Keratinocyte (primary cell): ENCODE data around the gene DGKA. TPM values are rescaled to one million over a fixed set of nuclear protein-coding genes. Genes with fewer than 3 reads are reported as not detected.

ENCODE experiments used
- DNase-seq: peaks from one replicate; pipeline ENCODE4 v3.0.0-alpha.2; 2011; ENCODE audit warnings: low read depth, missing footprints, low spot score
- FAIRE-seq: peaks from 2 replicates; lab custom pipeline; 2011; peaks lifted over from hg19 to GRCh38; lab: Jason Lieb, UNC
- H2AFZ ChIP-seq: 2 replicates; pipeline ENCODE4 v1.6.0; 2012; ENCODE audit warnings: low read length, control low read depth, inconsistent platforms; ENCODE audit not compliant: control insufficient read depth
- H3K27ac ChIP-seq: 2 replicates; pipeline ENCODE4 v1.5.1; 2011; ENCODE audit warnings: low read length; ENCODE audit not compliant: control insufficient read depth, insufficient read depth
- H3K27me3 ChIP-seq: 3 replicates; pipeline ENCODE4 v1.6.0; 2011; ENCODE audit warnings: low read length; ENCODE audit not compliant: control insufficient read depth, insufficient read depth; ENCODE audit errors: extremely low read depth
- H3K36me3 ChIP-seq, 2 experiments: 2 replicates in 1 of 2; 3 replicates in 1 of 2; pipeline ENCODE4 v1.5.1; 2011; ENCODE audit warnings: low read length in 2 of 2, mild to moderate bottlenecking in 1 of 2; ENCODE audit not compliant: control insufficient read depth in 2 of 2, insufficient read depth in 2 of 2; ENCODE audit errors: extremely low read depth in 1 of 2
- H3K4me1 ChIP-seq: 3 replicates; pipeline ENCODE4 v1.5.1; 2011; ENCODE audit warnings: low read length; ENCODE audit not compliant: control insufficient read depth, insufficient read depth; ENCODE audit errors: extremely low read depth
- H3K4me2 ChIP-seq: 3 replicates; pipeline ENCODE4 v1.6.0; 2011; ENCODE audit warnings: low read depth, low read length; ENCODE audit not compliant: control insufficient read depth, insufficient read depth; ENCODE audit errors: extremely low read depth
- H3K4me3 ChIP-seq, 3 experiments: fragments of 200-600 bp in 1 of 3; sonication (generic) in 1 of 3; 2 replicates in 2 of 3; 3 replicates in 1 of 3; pipeline ENCODE4 v1.5.1; 2011 to 2016; ENCODE audit warnings: low read length in 3 of 3, mild to moderate bottlenecking in 3 of 3, control low read depth in 2 of 3, inconsistent platforms in 1 of 3, low read depth in 1 of 3, mixed read lengths in 1 of 3, mixed run types in 1 of 3, moderate library complexity in 1 of 3; ENCODE audit not compliant: control insufficient read depth in 2 of 3, insufficient read depth in 2 of 3; ENCODE audit errors: extremely low read depth in 1 of 3
- H3K79me2 ChIP-seq: 2 replicates; pipeline ENCODE4 v1.6.0; 2012; ENCODE audit warnings: low read length; ENCODE audit not compliant: control insufficient read depth, insufficient read depth
- H3K9ac ChIP-seq: 3 replicates; pipeline ENCODE4 v1.6.0; 2011; ENCODE audit warnings: low read length; ENCODE audit not compliant: control insufficient read depth, insufficient read depth; ENCODE audit errors: extremely low read depth
- H3K9me1 ChIP-seq: 3 replicates; pipeline ENCODE4 v1.6.0; 2011; ENCODE audit warnings: low read length; ENCODE audit not compliant: control insufficient read depth, insufficient read depth; ENCODE audit errors: extremely low read depth
- H3K9me3 ChIP-seq: 2 replicates; pipeline ENCODE4 v1.5.1; 2012; ENCODE audit warnings: low read depth, low read length; ENCODE audit not compliant: control insufficient read depth
- H4K20me1 ChIP-seq: 3 replicates; pipeline ENCODE4 v1.6.0; 2011; ENCODE audit warnings: low read length; ENCODE audit not compliant: control insufficient read depth, insufficient read depth; ENCODE audit errors: extremely low read depth
- EZH2 ChIP-seq: IDR thresholded peaks from one replicate; pipeline ENCODE4 v1.6.1; 2012; ENCODE audit warnings: inconsistent platforms, mild to moderate bottlenecking, low read length, moderate library complexity
- dilution Hi-C: fragments of 300-500 bp; cut with MboI; formaldehyde crosslinking; loops from one replicate; pipeline ENCODE4 v1.7.0; 2020; ENCODE audit warnings: low sequenced_read_pairs; ENCODE audit not compliant: extremely low pct_ligation_motif_present
- polyA plus RNA-seq, 5 experiments: library from polyadenylated mRNA; depleted of rRNA in 3 of 5; stranded (reverse) in 3 of 5; stranded (forward) in 1 of 5; unstranded in 1 of 5; fragments of >200 nt; gene quantifications; 1 replicate in 1 of 5; 2 replicates in 3 of 5; 3 replicates in 1 of 5; pipeline versions ENCODE4 v1.2.1 to v1.2.3, GENCODE V29; 2011 to 2012; ENCODE audit warnings: missing spikeins in 2 of 5, low read depth in 1 of 5, low replicate concordance in 1 of 5
- TF ChIP-seq, protein P1 (sequence below), 3 experiments: IDR thresholded peaks in 1 of 3; conservative IDR thresholded peaks in 1 of 3; optimal IDR thresholded peaks in 1 of 3; 2 replicates in 2 of 3; 3 replicates in 1 of 3; pipeline versions ENCODE3 to v1.5.1; 2011; ENCODE audit warnings: low read length in 3 of 3, mild to moderate bottlenecking in 3 of 3, moderate library complexity in 2 of 3, control low read depth in 1 of 3, inconsistent platforms in 1 of 3; ENCODE audit not compliant: insufficient read depth in 2 of 3; ENCODE audit errors: extremely low read depth in 1 of 3

Gene DGKA
- polyA plus RNA-seq, 1 donor (not counting 4 experiments of a cell fraction or from before 2014, with no cell fraction given): 174 TPM

DNA sequence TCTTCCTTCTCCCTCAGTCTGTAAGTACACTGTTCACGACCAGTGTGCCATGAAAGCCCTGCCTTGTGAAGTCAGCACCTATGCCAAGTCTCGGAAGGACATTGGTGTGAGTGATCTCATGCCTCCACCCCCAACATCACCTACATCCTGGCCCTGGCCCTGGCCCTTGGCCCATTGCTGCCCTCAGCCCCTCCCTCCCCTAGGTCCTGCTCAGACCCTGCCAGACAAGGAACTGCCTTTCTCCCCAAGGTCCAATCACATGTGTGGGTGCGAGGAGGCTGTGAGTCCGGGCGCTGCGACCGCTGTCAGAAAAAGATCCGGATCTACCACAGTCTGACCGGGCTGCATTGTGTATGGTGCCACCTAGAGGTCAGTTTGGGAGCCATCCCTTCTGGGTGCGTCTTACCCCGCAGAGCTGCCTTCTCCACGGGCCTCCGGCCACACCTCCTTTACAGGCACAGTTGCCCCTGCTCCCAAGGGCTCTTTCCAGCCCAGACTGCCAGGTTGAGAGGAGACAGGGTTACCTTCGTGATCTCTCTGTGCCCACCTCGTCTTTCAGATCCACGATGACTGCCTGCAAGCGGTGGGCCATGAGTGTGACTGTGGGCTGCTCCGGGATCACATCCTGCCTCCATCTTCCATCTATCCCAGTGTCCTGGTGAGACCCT is 9.2 kb downstream of the DGKA start:
- Histone ChIP-seq H2AFZ (no peak overlapping the region), H3K4me3 (peak overlapping the region in 1 of 3 experiments; percentile 16), H3K4me1 (peaks cover 51% of the 10 kb centered on the region), H3K9me1 (no peaks in the 10 kb centered on the region), H3K79me2 (peaks cover 34% of the 10 kb centered on the region), H3K36me3 (peaks cover 48 to 61% of the 10 kb centered on the region in 2 experiments), H3K9me3 (no peaks in the 10 kb centered on the region), H3K27ac (peak overlapping the region; percentile 62), H3K27me3 (no peaks in the 10 kb centered on the region), H4K20me1 (no peaks in the 10 kb centered on the region), H3K9ac (peak overlapping the region; percentile 41), H3K4me2 (peak overlapping the region; percentile 65)
- FAIRE-seq (peak; percentile 23), DNase-seq (no peak)
- dilution Hi-C loops: no loop called here
- no peak for TF ChIP-seq EZH2
- TF ChIP-seq, protein P1, sequence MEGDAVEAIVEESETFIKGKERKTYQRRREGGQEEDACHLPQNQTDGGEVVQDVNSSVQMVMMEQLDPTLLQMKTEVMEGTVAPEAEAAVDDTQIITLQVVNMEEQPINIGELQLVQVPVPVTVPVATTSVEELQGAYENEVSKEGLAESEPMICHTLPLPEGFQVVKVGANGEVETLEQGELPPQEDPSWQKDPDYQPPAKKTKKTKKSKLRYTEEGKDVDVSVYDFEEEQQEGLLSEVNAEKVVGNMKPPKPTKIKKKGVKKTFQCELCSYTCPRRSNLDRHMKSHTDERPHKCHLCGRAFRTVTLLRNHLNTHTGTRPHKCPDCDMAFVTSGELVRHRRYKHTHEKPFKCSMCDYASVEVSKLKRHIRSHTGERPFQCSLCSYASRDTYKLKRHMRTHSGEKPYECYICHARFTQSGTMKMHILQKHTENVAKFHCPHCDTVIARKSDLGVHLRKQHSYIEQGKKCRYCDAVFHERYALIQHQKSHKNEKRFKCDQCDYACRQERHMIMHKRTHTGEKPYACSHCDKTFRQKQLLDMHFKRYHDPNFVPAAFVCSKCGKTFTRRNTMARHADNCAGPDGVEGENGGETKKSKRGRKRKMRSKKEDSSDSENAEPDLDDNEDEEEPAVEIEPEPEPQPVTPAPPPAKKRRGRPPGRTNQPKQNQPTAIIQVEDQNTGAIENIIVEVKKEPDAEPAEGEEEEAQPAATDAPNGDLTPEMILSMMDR (optimal IDR thresholded peaks at IDR 0.05 in 1 of 3, IDR thresholded peaks at IDR 0.05 in 1 of 3, conservative IDR thresholded peaks at IDR 0.05 in 1 of 3; ENCODE audit: extremely low read depth in 1 of 3, insufficient read depth in 2 of 3, low read length in 3 of 3): peak; percentile 89 to 97 (median 91)

- Histone ChIP-seq H3K27me3 (no peaks in the 10 kb centered on the region), H3K36me3 (peaks cover 48 to 62% of the 10 kb centered on the region in 2 experiments), H3K27ac (no peak overlapping the region), H3K79me2 (peaks cover 24% of the 10 kb centered on the region), H3K9ac (no peak overlapping the region), H2AFZ (no peak overlapping the region), H3K9me3 (no peaks in the 10 kb centered on the region), H3K4me1 (peaks cover 36% of the 10 kb centered on the region), H3K4me3 (no peak overlapping the region), H4K20me1 (no peaks in the 10 kb centered on the region), H3K9me1 (no peaks in the 10 kb centered on the region), H3K4me2 (no peak overlapping the region)
- no peak for FAIRE-seq
- dilution Hi-C loops: no loop called here
- no peak for DNase-seq
- TF ChIP-seq, protein P1 (optimal IDR thresholded peaks at IDR 0.05 in 1 of 3, IDR thresholded peaks at IDR 0.05 in 1 of 3, conservative IDR thresholded peaks at IDR 0.05 in 1 of 3; ENCODE audit: extremely low read depth in 1 of 3, insufficient read depth in 2 of 3, low read length in 3 of 3): no peak
- TF ChIP-seq EZH2: no peak
These were observed 11.1 kb downstream of the DGKA start for GRCh38 chr12:55942055-55942454.
